ENCODE measurements around the gene TTC21B.

The TTC21B gene

GRCh38 chr2:165846056-165846455, 107.5 kb downstream of the TTC21B start:
- TF ChIP-seq, protein P1, sequence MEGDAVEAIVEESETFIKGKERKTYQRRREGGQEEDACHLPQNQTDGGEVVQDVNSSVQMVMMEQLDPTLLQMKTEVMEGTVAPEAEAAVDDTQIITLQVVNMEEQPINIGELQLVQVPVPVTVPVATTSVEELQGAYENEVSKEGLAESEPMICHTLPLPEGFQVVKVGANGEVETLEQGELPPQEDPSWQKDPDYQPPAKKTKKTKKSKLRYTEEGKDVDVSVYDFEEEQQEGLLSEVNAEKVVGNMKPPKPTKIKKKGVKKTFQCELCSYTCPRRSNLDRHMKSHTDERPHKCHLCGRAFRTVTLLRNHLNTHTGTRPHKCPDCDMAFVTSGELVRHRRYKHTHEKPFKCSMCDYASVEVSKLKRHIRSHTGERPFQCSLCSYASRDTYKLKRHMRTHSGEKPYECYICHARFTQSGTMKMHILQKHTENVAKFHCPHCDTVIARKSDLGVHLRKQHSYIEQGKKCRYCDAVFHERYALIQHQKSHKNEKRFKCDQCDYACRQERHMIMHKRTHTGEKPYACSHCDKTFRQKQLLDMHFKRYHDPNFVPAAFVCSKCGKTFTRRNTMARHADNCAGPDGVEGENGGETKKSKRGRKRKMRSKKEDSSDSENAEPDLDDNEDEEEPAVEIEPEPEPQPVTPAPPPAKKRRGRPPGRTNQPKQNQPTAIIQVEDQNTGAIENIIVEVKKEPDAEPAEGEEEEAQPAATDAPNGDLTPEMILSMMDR (IDR thresholded peaks at IDR 0.05; ENCODE audit: low read length), result no peak
- no peak for TF ChIP-seq EZH2 (IDR thresholded peaks at IDR 0.05; ENCODE audit: borderline replicate concordance, low read length)
- no peaks in the 10 kb centered on the region for H3K9me2 ChIP-seq (ENCODE audit: low read depth, low read length)
- no peak overlapping the region for H2AFZ ChIP-seq (ENCODE audit: low read length)
- H3K27ac ChIP-seq (ENCODE audit: low read depth, low read length, poor library complexity, severe bottlenecking), result no peak overlapping the region
- H3K27me3 ChIP-seq (ENCODE audit: insufficient read depth, low read length), result no peaks in the 10 kb centered on the region
- no peak overlapping the region for H3K4me3 ChIP-seq (ENCODE audit: low read depth, low read length, poor library complexity, severe bottlenecking)
- no peak overlapping the region for H3K9ac ChIP-seq (ENCODE audit: low read length)
- H3K9me3 ChIP-seq (ENCODE audit: low read length), result no peaks in the 10 kb centered on the region
- H4K20me1 ChIP-seq (ENCODE audit: insufficient read depth, low read length), result no peaks in the 10 kb centered on the region
- H3K4me1 ChIP-seq (ENCODE audit: insufficient read depth, low read length, severe bottlenecking), result no peaks in the 10 kb centered on the region
- no peaks in the 10 kb centered on the region for H3K36me3 ChIP-seq (ENCODE audit: insufficient read depth, low read length)
- H3F3A ChIP-seq (ENCODE audit: insufficient read depth, low read length), result no peaks in the 10 kb centered on the region
- H3K79me2 ChIP-seq (ENCODE audit: insufficient read depth, low read length), result no peaks in the 10 kb centered on the region
- no peak overlapping the region for H3K4me2 ChIP-seq (ENCODE audit: low read length)

DNA sequence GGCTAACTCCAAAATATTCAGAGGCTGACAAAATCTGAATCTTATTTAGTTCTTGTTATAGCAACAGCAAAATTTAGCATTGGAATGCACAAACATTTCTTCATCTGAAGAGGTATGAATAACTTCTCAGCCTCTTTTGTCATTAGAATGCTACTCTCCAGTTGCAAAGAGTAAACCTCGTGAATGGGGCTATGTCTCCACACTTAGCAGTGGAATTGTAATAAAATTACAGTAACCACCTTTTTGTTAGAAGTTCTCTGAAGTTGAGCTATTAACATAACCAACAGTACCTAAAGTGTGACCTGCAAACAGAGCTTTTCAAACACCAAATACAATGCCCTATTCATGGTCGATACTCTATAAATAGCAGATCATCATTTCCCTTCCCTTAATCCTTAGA, 109.4 kb downstream of the TTC21B start:
- Histone ChIP-seq H2AFZ (ENCODE audit: low read length) (no peak overlapping the region), H3K36me3 (ENCODE audit: insufficient read depth, low read length) (no peaks in the 10 kb centered on the region), H3K27me3 (ENCODE audit: insufficient read depth, low read length) (no peaks in the 10 kb centered on the region), H4K20me1 (ENCODE audit: insufficient read depth, low read length) (no peaks in the 10 kb centered on the region), H3K4me3 (ENCODE audit: low read depth, low read length, poor library complexity, severe bottlenecking) (no peak overlapping the region), H3K4me2 (ENCODE audit: low read length) (no peak overlapping the region), H3F3A (ENCODE audit: insufficient read depth, low read length) (no peaks in the 10 kb centered on the region), H3K4me1 (ENCODE audit: insufficient read depth, low read length, severe bottlenecking) (no peaks in the 10 kb centered on the region), H3K79me2 (ENCODE audit: insufficient read depth, low read length) (no peaks in the 10 kb centered on the region), H3K9ac (ENCODE audit: low read length) (no peak overlapping the region), H3K27ac (ENCODE audit: low read depth, low read length, poor library complexity, severe bottlenecking) (no peak overlapping the region), H3K9me2 (ENCODE audit: low read depth, low read length) (no peaks in the 10 kb centered on the region), H3K9me3 (ENCODE audit: low read length) (no peaks in the 10 kb centered on the region)
- TF ChIP-seq, protein P1 (IDR thresholded peaks at IDR 0.05; ENCODE audit: low read length), result no peak
- TF ChIP-seq EZH2 (IDR thresholded peaks at IDR 0.05; ENCODE audit: borderline replicate concordance, low read length), result no peak

- H3K9ac ChIP-seq (ENCODE audit: low read length), result no peak overlapping the region
- H3K79me2 ChIP-seq (ENCODE audit: insufficient read depth, low read length), result no peaks in the 10 kb centered on the region
- H3K4me2 ChIP-seq (ENCODE audit: low read length), result no peak overlapping the region
- no peak overlapping the region for H3K27ac ChIP-seq (ENCODE audit: low read depth, low read length, poor library complexity, severe bottlenecking)
- no peaks in the 10 kb centered on the region for H3F3A ChIP-seq (ENCODE audit: insufficient read depth, low read length)
- H2AFZ ChIP-seq (ENCODE audit: low read length), result no peak overlapping the region
- no peak overlapping the region for H3K4me3 ChIP-seq (ENCODE audit: low read depth, low read length, poor library complexity, severe bottlenecking)
- no peaks in the 10 kb centered on the region for H3K9me2 ChIP-seq (ENCODE audit: low read depth, low read length)
- H4K20me1 ChIP-seq (ENCODE audit: insufficient read depth, low read length), result no peaks in the 10 kb centered on the region
- TF ChIP-seq, protein P1 (IDR thresholded peaks at IDR 0.05; ENCODE audit: low read length), result no peak
- no peak for TF ChIP-seq EZH2 (IDR thresholded peaks at IDR 0.05; ENCODE audit: borderline replicate concordance, low read length)
- no peaks in the 10 kb centered on the region for H3K36me3 ChIP-seq (ENCODE audit: insufficient read depth, low read length)
- no peaks in the 10 kb centered on the region for H3K4me1 ChIP-seq (ENCODE audit: insufficient read depth, low read length, severe bottlenecking)
- no peaks in the 10 kb centered on the region for H3K27me3 ChIP-seq (ENCODE audit: insufficient read depth, low read length)
- no peaks in the 10 kb centered on the region for H3K9me3 ChIP-seq (ENCODE audit: low read length)
Observed at GRCh38 chr2:165843351-165843750, 110.2 kb downstream of the TTC21B start.
